Measurements from ENCODE around the gene LNPK.
"Not testable (repeated sequence)": the region's sequence is repeated elsewhere in the genome, so short reads cannot be mapped to it uniquely, and the experiment has no call there.

LNPK gene

GRCh38 chr2:175895957-175896356 is 106.1 kb downstream of the LNPK start:
- FAIRE-seq: not testable (repeated sequence)

- FAIRE-seq: no peak
Observed at GRCh38 chr2:175892046-175892445, 110.0 kb downstream of the LNPK start.

DNA sequence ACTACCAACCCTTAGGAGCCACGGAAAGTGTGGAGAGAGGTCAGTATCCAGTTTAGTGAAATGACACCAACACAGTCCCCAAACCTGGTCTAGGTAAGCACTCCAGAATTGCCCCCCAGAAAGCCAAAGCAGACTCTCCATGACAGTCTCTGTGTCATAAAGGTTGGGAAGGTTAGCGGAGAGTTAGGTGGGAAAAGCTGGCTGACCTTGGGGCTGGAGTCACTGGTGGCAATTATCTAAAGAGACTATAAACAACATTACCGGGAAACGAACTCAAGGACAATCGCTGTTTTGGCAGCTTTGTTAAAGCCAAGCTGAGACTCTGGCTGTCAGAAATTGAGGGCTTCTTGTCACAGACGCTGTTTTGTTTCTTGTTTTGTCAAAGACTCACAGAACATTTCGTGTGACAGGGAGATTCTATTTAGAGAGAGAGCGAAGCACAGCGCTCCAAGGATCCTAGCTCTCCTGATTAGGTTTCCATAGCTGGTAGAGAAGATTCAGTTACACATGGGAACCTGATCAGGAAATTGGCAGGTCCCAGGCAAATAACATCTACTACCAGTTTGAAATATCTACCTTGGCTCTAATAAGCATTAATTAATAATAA is 111.3 kb downstream of the LNPK start:
- no peak for FAIRE-seq

- no peak for FAIRE-seq
Observed at GRCh38 chr2:175889701-175890302, 112.3 kb downstream of the LNPK start.

DNA sequence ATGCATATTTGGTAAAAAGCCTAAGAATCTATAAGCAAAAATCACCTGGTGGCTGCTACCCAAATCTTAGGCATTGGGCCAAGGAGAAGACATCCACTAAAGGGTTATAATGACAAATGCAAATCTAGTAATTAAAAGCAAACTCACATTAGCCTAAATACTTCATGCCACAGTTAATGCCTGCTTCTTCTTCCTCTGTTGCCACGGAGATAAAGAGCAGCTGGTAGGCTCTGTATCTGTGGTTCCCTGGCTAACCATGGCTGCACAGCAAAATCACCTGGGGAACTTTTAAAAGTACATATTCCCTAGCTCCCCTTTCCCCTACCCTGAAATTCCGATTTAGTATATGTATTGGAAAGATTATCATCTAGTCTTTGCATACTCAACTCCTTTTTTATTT is 114.3 kb downstream of the LNPK start:
- FAIRE-seq: no peak

- no peak for FAIRE-seq
Observed at GRCh38 chr2:175884697-175885393, 117.2 kb downstream of the LNPK start.

DNA sequence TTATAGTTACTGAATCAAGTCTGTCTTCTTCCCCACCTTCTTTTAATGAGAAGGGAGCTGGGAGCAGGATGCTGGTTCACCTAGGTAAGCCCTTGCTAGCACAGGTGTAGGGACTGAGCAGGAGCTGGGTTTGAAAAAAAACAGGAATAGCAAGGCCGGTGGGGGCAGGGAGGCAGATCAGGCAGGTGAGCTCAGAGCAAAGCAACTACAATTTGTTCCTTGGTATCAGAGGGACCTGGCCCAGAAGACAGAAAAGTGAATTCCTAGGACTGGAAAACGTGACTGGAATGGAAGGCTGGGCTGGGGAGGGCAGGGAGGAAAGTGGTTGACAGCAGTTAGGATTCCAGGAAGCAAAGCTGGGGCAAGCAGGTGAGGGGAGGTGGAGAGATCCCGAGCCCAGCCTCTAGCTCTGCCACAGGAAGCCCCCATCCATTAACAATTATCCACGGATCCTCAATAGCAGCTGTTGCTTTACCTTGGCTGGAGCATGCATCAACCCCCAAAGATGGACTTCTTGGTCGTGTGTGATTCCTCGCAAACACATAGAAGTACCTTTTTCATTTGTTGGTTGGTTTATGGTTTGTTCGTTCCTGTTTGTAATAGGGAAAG is 118.4 kb downstream of the LNPK start:
- no peak for FAIRE-seq

GRCh38 chr2:175879679-175880078 is 122.4 kb downstream of the LNPK start:
- FAIRE-seq: no peak

GRCh38 chr2:175877845-175878544 is 124.1 kb downstream of the LNPK start:
- no peak for FAIRE-seq

DNA sequence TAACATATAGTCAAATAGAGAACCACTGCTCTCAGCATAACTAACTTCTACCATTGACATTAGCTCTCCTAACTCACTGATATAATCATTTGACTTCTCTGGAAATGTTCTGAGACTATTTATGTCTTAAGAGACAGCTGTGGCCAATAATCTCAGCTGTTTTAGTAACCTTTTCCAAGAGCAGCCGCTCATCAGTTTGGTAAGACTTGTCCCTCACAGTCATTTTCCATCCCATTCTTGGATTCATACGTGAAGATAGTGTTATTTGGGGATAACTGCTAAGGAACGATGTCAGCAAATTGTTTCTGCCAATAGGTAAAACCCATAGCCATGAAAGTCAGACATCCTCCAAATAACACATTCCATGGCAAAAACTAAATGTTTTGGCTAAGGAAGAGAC is 127.8 kb downstream of the LNPK start:
- no peak for FAIRE-seq
